Calu3 (cell line): ENCODE results near the gene PIK3R2. TPM values are rescaled to one million over a fixed set of nuclear protein-coding genes. Genes with fewer than 3 reads are reported as not detected.

Source experiments
- BruUV-seq: library from RNA; stranded (reverse); fragments of 400-500 nt; replicated peaks from 2 replicates; lab custom pipeline; 2021; lab: Mats Ljungman, UMichigan
- CTCF ChIA-PET: fragments of 300-600 bp; sonication (Branson Sonifier 250); formaldehyde crosslinking; loops from one replicate; lab custom pipeline; 2022; ENCODE audit warnings: antibody characterized with exemption; lab: Charles Lee
- DNase-seq: peaks from one replicate; pipeline ENCODE4 v3.0.0; 2022
- H3K27ac Mint-ChIP-seq: one replicate; pipeline ENCODE4 v1.8.0; 2022; ENCODE audit warnings: mixed read lengths; ENCODE audit not compliant: unreplicated experiment
- H3K27me3 Mint-ChIP-seq: one replicate; pipeline ENCODE4 v1.8.0; 2022; ENCODE audit warnings: mixed read lengths; ENCODE audit not compliant: unreplicated experiment
- H3K36me3 Mint-ChIP-seq: one replicate; pipeline ENCODE4 v1.8.0; 2022; ENCODE audit warnings: mild to moderate bottlenecking, moderate library complexity, mixed read lengths; ENCODE audit not compliant: insufficient read depth, unreplicated experiment
- H3K4me1 Mint-ChIP-seq: one replicate; pipeline ENCODE4 v1.8.0; 2022; ENCODE audit warnings: mild to moderate bottlenecking, low read depth, mixed read lengths; ENCODE audit not compliant: unreplicated experiment
- H3K4me3 Mint-ChIP-seq: one replicate; pipeline ENCODE4 v1.8.0; 2022; ENCODE audit warnings: mild to moderate bottlenecking, low read depth, moderate library complexity, mixed read lengths; ENCODE audit not compliant: unreplicated experiment
- H3K9me3 Mint-ChIP-seq: one replicate; pipeline ENCODE4 v1.8.0; 2022; ENCODE audit warnings: low read depth, mixed read lengths; ENCODE audit not compliant: unreplicated experiment
- intact Hi-C: fragments of 100-400 bp; cut with micrococcal nuclease; formaldehyde crosslinking; loops from one replicate; pipeline ENCODE4 v1.10.0; 2022; ENCODE audit not compliant: unreplicated experiment
- total RNA-seq: library from RNA; stranded (reverse); gene quantifications from 2 replicates; pipeline ENCODE4 v1.2.3, GENCODE V29; 2022
- TF ChIP-seq, protein P1 (sequence below): fragments of 200-600 bp; IDR thresholded peaks from one replicate; pipeline ENCODE4 v1.8.0; 2022; ENCODE audit warnings: antibody characterized with exemption; ENCODE audit not compliant: unreplicated experiment

The PIK3R2 gene
- total RNA-seq, 1 experiment from 2014 or later = 23.2 TPM

DNA sequence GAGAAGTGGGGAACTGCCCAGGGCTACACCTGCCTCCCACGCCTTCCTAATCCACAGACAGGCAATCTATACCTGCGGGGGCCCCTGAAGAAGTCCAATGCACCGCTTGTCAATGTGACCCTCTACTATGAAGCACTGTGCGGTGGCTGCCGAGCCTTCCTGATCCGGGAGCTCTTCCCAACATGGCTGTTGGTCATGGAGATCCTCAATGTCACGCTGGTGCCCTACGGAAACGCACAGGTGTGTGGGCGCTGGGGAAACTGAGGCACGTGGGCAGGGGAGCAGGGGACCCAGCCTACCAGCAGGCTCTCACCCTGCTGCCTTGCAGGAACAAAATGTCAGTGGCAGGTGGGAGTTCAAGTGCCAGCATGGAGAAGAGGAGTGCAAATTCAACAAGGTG, 22.0 kb downstream of the PIK3R2 start:
- Mint-ChIP-seq H3K9me3 (no peaks in the 10 kb centered on the region), H3K27ac (no peak overlapping the region), H3K4me1 (no peaks in the 10 kb centered on the region), H3K36me3 (peaks cover 27% of the 10 kb centered on the region), H3K4me3 (no peak overlapping the region), H3K27me3 (no peaks in the 10 kb centered on the region)
- BruUV-seq = no TSS peak
- no peak for DNase-seq
- CTCF ChIA-PET = no interaction called here
- intact Hi-C loops = no loop called here
- TF ChIP-seq, protein P1, sequence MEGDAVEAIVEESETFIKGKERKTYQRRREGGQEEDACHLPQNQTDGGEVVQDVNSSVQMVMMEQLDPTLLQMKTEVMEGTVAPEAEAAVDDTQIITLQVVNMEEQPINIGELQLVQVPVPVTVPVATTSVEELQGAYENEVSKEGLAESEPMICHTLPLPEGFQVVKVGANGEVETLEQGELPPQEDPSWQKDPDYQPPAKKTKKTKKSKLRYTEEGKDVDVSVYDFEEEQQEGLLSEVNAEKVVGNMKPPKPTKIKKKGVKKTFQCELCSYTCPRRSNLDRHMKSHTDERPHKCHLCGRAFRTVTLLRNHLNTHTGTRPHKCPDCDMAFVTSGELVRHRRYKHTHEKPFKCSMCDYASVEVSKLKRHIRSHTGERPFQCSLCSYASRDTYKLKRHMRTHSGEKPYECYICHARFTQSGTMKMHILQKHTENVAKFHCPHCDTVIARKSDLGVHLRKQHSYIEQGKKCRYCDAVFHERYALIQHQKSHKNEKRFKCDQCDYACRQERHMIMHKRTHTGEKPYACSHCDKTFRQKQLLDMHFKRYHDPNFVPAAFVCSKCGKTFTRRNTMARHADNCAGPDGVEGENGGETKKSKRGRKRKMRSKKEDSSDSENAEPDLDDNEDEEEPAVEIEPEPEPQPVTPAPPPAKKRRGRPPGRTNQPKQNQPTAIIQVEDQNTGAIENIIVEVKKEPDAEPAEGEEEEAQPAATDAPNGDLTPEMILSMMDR = no peak

DNA sequence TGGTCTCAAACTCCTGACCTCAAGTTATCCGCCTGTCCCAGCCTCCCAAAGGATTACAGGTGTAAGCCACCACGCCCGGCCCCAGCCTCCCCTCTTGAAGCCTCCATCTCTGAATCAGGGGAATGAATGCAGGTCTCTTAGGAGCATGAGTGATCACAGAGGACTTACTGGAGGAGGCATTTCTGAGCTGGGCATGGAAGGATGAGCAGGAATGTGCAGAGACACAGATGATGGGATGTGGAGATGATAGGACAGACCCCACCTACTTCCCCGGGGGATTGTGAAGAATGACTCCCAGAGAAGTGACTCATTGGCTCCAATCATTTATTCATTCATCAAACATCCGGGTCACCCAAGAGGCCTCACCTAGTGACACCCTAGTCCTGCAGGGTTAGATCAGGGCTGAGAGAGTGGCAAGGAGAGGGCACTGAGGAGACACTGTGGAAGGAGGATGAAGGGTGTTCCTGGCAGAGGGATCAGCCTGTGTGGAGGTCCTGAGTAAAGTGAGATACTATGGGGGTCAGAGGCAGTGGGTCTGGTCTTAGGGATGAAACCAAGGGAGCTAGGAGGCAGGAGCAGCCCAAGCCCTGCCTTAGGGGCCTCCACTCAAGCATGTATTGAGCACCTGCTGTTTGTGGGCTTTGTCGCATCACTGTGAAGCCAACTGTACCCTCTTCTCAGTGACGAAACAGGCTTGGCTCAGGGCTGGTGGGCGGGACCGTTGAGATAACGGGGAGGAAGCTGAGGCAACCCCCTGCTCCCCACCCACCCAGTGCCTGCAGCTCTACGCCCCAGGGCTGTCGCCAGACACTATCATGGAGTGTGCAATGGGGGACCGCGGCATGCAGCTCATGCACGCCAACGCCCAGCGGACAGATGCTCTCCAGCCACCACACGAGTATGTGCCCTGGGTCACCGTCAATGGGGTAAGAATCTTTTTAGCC, 23.7 kb downstream of the PIK3R2 start:
- Mint-ChIP-seq H3K9me3 (no peaks in the 10 kb centered on the region), H3K27ac (no peak overlapping the region), H3K4me1 (no peaks in the 10 kb centered on the region), H3K27me3 (no peaks in the 10 kb centered on the region), H3K4me3 (no peak overlapping the region), H3K36me3 (peaks cover 23% of the 10 kb centered on the region)
- DNase-seq = no peak
- intact Hi-C loops = no loop called here
- TF ChIP-seq, protein P1 = no peak
- CTCF ChIA-PET = no interaction called here
- no TSS peak for BruUV-seq

DNA sequence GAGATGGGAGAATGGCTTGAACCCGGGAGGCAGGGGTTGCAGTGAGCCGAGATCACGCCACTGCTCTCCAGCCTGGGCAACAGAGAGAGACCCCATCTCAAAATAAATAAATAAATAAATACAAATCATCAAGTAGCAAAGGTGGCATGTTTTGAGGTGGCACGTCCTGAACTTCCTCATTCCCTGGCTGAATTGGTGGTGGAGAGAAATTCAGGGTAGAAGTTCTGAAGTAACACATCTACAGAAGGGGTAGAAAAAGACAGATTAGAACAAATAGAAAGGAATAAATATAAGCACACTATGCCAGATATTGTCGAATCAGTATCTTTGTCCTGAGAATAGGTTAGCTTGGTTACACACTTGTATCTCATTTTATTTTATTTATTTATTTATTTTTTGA, 27.0 kb downstream of the PIK3R2 start:
- H3K4me3 Mint-ChIP-seq = no peak overlapping the region
- BruUV-seq = no TSS peak
- TF ChIP-seq, protein P1 = no peak
- no peak overlapping the region for H3K27ac Mint-ChIP-seq
- no peak for DNase-seq
- CTCF ChIA-PET = no interaction called here
- no peaks in the 10 kb centered on the region for H3K9me3 Mint-ChIP-seq
- intact Hi-C loops = no loop called here
- no peaks in the 10 kb centered on the region for H3K27me3 Mint-ChIP-seq
- no peaks in the 10 kb centered on the region for H3K4me1 Mint-ChIP-seq
- peaks cover 4% of the 10 kb centered on the region for H3K36me3 Mint-ChIP-seq

DNA sequence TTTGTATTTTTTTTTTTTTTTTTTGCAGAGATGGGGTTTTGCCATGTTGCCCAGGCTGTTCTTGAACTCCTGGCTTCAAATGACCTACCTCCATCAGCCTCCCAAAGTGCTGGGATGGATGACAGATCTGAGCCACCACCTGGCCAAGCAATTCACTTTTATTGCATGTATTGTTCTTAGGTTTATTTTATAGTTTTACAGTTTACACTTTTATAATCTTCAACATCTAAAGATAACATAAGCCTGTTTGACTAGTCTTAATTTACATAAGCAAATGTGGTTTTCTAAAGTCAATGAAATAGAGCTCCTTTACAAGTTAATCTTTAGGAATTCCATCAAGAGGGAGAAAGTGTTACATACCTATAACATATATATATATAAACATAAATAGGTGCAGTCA, 30.6 kb downstream of the PIK3R2 start:
- Mint-ChIP-seq H3K4me1 (no peaks in the 10 kb centered on the region), H3K27ac (no peak overlapping the region), H3K36me3 (no peaks in the 10 kb centered on the region), H3K9me3 (no peaks in the 10 kb centered on the region), H3K27me3 (no peaks in the 10 kb centered on the region), H3K4me3 (no peak overlapping the region)
- intact Hi-C loops = no loop called here
- DNase-seq = no peak
- TF ChIP-seq, protein P1 = no peak
- CTCF ChIA-PET = no interaction called here
- no TSS peak for BruUV-seq
